HG03520 (cell line): ENCODE results near the gene OR5K3.
"Not testable (repeated sequence)": the region's sequence is repeated elsewhere in the genome, so short reads cannot be mapped to it uniquely, and the experiment has no call there.

ENCODE experiments used
- ATAC-seq: cut with Tn5 transposase; IDR thresholded peaks from one replicate; pipeline ENCODE4 v1.9.1; 2021; ENCODE audit warnings: mild to moderate bottlenecking, moderate library complexity; ENCODE audit not compliant: unreplicated experiment

OR5K3 gene, protein sequence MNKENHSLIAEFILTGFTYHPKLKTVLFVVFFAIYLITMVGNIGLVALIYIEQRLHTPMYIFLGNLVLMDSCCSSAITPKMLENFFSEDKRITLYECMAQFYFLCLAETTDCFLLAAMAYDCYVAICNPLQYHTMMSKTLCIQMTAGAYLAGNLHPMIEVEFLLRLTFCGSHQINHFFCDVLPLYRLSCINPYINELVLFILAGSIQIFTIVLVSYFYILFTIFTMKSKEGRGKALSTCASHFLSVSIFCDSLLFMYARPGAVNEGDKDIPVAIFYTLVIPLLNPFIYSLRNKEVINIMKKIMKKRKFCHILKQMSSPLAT

DNA sequence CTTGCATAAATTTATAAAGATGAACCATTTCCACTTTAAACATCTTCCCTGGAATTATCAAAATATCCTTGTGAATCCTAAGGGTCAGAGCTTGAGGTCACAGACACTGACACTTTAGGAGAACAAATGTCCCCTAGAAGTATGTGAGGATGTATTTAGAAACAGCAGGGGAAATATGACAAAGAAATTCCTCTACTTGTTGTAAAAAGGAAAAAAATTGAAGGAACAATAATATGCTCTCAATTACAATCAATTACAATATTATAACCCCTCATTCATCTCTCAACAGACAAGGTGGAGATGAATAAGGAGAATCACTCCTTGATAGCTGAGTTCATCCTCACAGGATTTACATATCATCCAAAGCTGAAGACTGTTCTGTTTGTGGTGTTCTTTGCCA, at the start of gene OR5K3:
Gene OR5K3 (plus strand): TSS at position 301 of the 400 bp plus-strand sequence. CDS start 0 bp downstream, at position 301.
- ATAC-seq = no peak

DNA sequence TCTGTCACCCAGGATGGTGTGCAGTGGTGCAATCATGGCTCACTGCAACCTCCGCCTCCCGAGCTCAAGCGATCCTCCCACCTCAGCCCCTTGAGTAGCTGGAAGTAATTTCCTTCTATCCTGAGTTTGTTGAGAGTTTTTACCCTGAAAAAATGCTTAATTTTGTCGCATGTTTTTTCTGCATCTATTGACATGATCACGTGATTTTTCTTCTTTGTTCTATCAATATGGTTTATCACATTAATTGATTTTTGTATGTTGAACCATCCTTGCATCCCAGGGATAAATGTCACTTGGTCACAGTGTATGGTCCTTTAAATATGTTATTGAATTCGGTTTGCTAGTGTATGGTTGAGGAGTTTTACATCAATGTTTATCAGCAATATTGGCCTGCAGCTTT, 48.7 kb upstream of the OR5K3 start:
- no peak for ATAC-seq

DNA sequence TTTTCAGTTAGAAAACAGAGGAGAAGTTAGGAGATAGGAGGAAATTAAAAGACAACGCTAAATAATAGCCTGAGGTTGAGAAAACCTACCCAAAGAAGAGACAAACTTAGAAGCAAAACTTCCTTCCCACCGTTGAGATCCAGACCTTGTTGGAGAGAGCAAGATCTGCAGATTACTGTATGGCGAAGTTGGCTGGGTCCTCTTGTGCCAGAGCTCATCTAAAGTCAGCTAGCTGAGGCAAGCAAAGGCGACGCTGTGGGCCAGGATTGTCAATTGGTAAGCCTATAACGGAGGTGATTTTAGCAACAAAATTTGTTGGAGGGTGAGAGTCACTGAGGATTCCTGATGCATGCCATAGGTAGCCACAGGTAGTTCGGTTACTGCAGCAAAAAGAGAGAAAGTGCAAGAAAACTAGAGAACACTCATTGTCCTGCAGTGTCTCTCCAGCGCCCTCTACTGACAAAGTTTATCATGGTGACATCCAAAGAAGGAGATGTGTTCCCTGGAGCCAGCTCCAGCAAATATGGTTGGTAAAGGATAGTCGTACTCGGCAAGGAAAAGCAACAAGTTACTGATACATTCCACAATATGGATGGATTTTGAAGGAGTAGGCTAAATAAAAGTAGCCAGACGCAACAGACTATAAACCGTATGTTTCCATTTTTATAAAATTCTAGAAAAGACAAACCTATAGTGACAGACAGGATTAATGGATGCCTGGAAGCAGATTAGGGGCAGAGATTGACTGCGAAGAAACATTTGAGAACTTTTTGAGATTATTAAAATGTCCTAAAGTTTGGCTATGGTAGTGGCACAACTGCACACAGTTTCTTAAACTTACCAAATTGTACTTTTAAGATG, 46.6 kb upstream of the OR5K3 start:
- ATAC-seq = peak; percentile 46

DNA sequence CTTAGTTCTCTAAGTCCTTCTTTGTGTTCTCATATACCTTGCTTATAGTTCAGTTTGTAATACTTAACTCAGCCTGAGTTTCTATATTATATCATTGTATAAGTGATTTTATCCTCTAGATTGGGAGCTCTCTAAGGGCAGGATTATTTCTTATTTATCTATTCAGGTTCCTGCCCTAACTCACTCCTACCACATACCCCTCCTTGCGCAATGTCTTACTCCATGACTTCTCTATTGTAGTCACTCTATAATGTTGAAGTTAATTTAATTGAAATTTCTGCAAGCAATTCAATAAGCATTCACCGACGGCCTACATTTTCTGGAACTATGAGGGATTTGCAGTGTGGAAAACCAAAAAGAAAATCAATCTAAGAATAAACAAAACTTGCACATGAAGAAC, 40.4 kb upstream of the OR5K3 start:
- ATAC-seq = no peak

DNA sequence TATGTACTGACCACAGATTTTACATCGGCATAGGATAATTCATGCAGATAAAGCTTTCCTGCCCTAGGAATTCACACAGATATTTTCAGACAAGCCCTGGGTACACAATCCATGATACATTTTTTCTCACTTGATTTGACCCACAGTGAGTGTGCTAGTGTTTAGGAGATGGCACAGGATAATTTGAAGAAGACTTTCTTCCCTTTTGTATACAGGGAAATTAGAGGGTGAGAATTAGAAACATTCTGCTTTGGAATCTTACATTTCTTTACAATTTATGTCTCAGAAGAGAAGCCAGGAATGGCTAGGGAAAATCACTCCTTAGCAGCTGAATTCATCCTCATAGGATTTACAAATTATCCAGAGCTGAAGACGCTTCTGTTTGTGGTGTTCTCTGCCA, 36.9 kb upstream of the OR5K3 start, which contains the start of gene OR5K4:
Gene OR5K4 (plus strand): TSS at position 301 of the 400 bp plus-strand sequence. CDS start 0 bp downstream, at position 301.
- no peak for ATAC-seq

DNA sequence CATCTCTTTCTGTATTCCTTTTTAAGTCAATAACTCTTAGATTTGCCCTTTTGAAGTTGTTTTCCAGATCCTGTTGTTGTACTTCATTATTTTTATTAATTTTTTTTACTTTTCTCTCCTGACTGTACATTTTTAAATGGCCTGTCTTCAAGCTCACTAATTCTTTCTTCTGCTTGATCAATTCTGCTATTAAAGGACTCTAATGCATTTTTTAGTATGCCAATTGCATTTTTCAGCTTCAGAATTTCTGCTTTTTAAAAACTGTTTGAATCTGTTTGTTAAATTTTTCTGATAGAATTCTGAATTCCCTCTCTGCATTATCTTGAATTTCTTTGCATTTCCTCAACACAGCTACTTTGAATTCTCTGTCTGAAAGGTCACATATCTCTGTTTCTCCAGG, 31.2 kb upstream of the OR5K3 start:
- ATAC-seq = no peak

DNA sequence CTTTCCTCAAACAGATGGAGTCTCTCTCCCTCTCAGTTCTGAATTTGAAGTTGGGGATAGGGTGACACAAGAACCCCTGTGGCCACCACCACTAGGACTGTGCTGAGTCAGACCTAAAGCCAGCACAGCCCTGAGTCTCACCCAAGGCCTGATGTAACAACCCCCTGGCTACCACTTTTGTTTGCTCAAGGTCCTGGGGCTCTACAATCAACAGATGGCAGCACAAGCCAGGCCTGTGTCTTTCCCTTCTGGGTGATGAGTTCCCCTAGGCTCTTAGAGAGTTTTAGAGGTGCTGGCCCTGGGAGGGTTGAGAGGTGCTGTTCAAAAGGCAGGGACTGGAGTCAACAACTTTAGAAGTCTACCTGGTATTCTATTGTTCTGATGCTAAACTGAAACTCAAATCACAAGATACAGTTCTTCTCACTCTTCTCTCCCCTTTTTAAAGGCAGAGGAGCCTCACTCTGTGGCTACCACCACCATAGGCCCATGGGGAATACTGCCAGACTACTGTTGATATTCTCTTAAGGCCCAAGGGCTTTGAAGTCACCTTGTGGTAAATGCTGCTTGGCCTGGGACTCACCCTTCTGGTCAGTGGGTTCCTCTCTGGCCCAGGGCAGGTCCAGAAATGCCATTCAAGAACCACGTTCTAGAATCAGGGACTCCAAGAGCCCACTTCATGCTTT, 30.3 kb upstream of the OR5K3 start:
- peak; percentile 72 for ATAC-seq

DNA sequence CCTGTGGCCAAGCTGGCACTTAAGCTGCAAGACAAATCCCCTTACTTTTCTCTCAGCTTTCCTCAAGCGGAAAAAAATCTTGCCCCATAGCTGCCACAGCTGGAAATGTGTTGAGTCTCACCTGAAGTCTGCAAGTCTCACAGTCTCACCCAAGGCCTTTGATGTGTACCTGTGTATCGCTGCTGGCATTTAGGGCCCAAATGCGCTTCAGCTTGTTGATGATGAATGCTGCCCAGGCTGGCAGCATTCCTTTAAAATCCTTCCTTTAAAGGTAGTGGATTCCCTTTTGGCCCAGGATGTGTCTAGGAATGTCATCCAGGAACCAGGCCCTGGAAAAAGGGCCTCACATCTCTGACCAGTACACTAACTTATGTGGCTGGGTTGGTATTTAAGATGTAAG, 29.8 kb upstream of the OR5K3 start:
- no peak for ATAC-seq

DNA sequence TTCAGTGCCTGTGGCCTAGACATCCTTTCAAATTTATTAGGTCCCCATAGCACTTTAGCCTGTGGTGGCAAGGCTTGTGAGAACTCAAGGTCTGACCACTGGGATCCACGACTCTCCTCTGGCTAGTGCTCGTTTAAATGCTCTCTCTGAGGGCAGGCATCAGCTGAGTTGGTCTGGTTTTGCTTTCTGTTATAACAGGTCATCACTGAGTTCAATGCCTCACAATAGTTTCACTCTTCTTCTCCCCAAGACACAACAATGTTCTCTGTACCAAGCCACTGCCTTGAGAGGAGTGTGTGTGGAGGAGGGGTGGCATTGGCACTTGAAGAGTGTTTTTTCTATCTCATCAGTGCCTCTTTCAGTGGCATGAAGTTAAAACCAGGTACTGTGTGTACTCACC, 29.2 kb upstream of the OR5K3 start:
- no peak for ATAC-seq

DNA sequence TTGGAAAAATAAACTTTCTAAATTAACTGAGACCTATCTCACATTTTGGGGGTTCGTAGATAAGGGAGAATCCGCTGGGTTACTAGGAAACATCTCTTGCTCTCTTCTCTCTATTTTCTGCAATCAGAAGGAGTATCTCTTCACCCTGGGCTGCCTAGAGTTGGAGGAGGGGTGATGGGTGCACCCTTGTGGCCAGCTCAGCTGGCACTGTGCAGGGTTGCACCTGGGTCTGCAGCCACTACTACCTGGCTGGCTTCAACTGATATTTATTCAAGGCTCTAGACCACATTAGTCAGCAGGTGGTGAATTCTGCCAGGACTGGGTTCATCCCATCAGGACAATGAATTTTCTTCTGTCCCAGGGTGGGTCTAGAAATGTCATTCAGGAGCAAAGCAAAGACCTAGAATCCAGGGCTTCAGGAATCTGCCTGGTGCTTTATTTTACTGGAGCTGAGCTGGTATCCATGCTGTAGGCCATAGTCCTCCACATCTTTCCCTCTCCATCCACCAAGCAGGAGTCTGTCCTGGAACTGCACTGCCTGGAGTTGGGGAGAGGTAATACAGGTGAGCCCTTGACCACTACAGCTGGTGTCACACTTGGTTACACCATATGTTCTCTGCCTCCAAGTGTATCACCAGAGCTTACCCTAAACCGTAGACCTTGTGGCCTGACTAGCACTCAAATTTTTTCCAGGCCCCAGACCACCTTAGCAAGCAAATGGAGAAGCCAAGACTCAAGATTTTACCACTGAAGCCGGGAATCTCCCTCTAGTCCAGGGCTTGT, 22.8 kb upstream of the OR5K3 start:
- ATAC-seq = no peak

DNA sequence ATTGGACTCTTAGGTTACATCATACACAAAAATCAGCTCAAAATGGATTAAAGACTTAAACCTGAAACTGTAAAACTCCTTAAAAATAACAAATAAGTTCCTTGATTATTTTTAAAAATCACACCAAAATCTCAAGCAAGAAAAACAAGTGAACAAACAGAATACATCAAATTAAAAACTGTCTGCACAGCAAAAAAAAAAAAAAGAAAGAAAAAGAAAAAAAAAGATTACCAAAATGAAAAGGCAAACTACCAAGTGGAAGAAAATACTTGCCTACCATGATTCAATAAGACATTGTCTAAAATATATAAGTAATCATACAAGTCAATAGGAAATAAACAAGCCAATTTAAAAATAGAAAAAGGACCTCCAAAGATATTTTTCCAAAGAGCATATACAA, 19.3 kb upstream of the OR5K3 start:
- ATAC-seq = no peak

DNA sequence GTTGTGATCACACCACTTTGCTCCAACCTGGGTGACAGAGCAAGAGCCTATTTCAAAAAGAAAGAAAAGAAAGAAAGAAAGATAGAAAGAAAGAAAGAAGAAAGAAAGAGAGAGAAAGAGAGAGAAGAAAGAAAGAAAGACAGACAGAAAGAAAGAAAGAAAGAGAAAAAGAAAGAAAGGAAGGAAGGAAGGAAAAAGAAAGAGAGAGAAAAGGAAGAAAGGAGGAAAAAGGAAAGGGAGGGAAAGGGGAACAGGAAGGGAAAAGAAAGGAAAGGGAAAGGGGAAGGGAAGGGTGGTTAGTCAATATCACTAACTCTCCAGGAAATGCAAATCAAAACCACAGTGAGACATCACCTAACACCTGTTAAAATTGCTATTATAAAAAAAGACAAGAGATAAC, 18.6 kb upstream of the OR5K3 start:
- ATAC-seq = no peak

DNA sequence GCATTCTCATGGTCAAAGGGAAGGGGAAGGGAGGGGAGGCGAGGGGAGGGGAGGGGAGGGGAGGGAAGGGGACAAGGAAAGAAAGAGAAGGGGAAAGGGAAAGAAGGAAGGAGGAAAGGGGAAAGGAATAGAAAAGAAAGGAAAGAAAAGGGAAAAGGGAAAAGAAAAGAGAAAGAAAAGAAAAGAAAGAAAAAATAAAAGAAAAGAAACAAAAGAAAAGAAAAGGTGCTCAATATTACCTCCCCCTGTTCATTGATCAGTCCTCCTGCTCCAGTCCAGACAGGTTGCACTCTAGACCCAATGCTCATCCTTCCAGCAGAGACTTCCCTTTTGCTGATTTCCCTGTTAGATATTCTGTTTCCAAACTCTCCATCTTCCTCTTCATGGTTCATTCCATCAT, 18.0 kb upstream of the OR5K3 start:
- no peak for ATAC-seq

DNA sequence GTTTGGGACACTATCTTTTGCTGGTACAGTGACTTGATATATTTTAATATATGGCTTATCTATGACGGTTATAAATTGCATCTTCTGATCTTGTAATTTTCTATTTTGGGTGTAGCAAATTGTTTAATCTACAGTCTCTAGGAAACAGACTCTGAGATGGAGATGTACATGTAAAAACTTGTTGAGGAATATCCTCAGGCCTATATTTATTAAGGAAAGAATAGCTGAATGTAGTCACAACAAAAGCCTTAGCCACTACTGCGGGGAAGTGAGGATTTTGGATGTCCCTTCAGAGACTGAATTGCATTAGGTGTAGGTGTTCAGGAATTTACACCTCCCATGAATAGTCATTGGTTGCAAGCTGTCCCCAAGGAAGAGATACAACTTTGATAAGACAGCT, 13.8 kb upstream of the OR5K3 start:
- no peak for ATAC-seq

DNA sequence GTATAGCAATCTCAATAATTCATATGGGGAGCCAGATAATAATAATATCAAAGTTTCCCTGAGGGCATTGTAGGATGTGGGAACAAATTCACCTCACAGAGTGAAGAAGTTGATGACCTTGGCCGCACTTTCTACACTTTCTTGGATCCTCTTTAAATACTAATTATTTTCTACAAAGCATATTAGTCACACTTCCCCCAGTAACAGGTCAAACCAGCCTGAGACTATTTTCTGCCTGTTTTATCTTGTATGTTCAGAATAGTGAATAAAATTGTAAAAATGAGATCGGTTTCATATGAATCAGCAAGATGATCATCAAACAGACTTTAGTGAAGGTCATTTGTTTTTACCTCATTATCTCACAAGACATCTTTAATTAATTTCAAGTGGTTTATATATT, 2.3 kb upstream of the OR5K3 start:
- ATAC-seq = no peak

DNA sequence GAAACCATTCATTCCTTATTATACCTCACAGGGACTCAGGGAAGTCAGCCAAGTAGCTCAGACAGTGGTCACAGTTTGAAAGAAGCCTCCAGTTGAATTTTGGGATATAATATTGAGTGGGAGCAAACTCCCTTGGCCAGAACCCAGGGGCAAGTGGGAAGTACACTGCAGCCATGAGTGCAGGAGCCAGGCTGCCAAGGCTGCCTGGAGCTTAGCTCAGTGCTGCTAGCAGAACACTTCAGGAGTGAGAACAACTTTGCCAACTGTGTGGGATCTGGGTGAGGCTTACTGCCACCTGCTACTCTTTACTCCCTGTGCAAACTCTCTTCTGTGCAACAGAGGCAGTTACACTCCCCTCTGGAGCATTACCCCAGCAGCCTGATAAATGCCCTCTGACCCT, 4.6 kb downstream of the OR5K3 start:
- ATAC-seq = no peak

DNA sequence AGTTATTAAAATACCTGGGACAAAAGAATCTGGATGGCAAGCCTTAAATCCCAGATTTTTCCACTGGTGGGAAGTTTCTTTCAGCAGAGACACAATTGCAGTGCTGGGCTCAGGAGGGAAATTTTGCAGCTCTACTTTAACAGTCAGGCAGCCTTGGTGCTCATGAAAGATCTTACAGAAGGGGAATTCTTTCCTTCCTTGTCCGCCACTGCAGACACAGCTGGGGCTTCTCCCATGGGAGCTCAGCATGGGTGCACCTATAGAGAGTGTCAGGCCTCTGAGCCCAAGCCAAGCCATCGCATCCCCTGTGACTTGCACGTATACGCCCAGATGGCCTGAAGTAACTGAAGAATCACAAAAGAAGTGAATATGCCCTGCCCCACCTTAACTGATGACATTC, 6.0 kb downstream of the OR5K3 start:
- not testable (repeated sequence) for ATAC-seq

DNA sequence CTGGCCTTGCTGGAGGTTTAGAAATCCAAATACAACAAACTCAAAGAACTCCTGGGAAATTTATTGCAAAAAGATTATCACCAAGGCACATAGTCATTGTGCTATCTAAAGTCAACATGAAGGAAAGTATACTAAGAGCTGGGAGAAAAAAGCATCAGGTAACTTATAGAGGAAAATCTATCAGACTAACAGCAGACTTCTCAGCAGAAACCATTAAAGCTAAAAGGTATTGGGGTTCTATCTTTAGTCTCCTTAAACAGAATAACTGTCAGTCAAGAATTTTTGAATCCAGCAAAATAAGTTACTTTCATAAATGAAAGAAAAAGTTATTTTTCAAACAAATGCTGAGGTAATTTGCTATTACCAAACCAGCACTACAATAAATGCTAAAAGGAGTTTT, 8.0 kb downstream of the OR5K3 start:
- ATAC-seq = no peak

DNA sequence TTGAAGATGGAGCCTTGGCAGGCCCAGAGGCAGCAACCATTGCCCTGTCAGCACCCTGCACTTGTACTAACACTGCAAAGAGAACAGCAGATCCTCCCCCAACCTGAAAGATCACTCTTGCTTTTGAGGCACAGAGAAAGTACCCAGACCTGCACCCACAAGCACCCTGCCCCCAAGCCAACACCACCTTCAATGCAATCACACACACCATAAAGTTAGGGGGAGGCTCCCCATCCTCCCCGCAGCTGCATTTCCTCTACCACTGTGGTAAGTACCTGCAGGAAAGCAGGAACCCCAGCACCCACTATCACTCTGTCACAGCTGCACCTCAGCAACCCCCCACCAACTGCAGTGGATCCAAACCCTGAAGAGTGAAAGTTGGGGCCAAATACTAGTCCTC, 12.0 kb downstream of the OR5K3 start:
- ATAC-seq = no peak

DNA sequence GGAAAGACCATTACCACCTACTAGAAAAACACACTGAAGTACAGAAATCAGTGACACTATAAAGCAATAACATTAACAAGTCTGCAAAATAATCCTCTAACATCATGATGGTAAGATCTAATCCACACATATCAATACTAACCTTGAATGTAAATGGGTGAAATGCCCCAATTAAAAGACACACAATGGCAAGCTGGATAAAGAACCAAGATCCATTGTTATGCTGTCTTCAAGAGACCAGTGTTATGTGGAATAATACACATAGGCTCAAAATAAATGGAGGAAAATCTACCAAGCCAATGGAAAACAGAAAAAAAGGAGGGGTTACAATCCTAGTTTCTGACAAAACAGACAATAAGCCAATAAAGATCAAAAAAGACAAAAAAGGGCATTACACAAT, 13.5 kb downstream of the OR5K3 start:
- no peak for ATAC-seq

DNA sequence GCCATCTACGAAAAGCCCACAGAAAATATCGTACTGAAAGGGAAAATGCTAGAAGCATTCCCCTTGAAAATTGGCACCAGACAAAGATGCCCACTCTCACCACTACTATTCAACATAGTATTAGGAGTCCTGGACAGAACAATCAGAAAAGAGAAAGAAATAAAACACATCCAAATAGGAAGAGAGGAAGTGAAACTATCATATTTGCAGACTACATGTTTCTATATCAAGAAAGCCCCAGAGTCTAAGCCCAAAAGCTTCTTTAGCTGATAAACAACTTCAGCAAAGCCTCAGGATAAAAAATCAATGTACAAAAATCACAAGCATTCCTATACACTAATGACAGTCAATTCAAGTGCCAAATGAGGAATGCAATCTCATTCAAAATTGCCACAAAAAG, 15.6 kb downstream of the OR5K3 start:
- ATAC-seq = no peak
